MM.1S (cell line): Measurements from ENCODE around the gene IZUMO2.

Experiments
- DNase-seq: peaks from one replicate; pipeline ENCODE4 v3.0.0-alpha.2; 2015
- H2AFZ ChIP-seq: fragments of 300-600 bp; sonication (generic); 2 replicates; pipeline ENCODE4 v1.6.0; 2016; ENCODE audit warnings: antibody characterized with exemption, low read length
- H3F3A ChIP-seq: fragments of 300-600 bp; sonication (generic); 2 replicates; pipeline ENCODE4 v1.6.1; 2016; ENCODE audit warnings: mild to moderate bottlenecking, antibody characterized with exemption, low read length, moderate library complexity, mixed read lengths; ENCODE audit not compliant: insufficient read depth
- H3K27ac ChIP-seq: fragments of 300-600 bp; sonication (generic); 2 replicates; pipeline ENCODE4 v1.5.1; 2016; ENCODE audit warnings: mild to moderate bottlenecking, low read length
- H3K27me3 ChIP-seq: fragments of 300-600 bp; sonication (generic); replicated peaks from 2 replicates; pipeline ENCODE4 v1.6.0; 2016; ENCODE audit warnings: low read length; ENCODE audit not compliant: insufficient read depth
- H3K36me3 ChIP-seq: fragments of 300-600 bp; sonication (generic); replicated peaks from 2 replicates; pipeline ENCODE4 v1.6.1; 2016; ENCODE audit warnings: mild to moderate bottlenecking, low read length, mixed read lengths; ENCODE audit not compliant: insufficient read depth
- H3K4me1 ChIP-seq: fragments of 300-600 bp; sonication (generic); 2 replicates; pipeline ENCODE4 v1.6.1; 2016; ENCODE audit warnings: low read length, mixed read lengths
- H3K4me2 ChIP-seq: fragments of 300-600 bp; sonication (generic); 2 replicates; pipeline ENCODE4 v1.6.0; 2016; ENCODE audit warnings: low read depth, low read length
- H3K4me3 ChIP-seq: fragments of 300-600 bp; sonication (generic); 2 replicates; pipeline ENCODE4 v1.5.1; 2016; ENCODE audit warnings: low read length, mixed read lengths
- H3K79me2 ChIP-seq: fragments of 300-600 bp; sonication (generic); 2 replicates; pipeline ENCODE4 v1.6.1; 2016; ENCODE audit warnings: mixed run types, low read length, mixed read lengths
- H3K9ac ChIP-seq: fragments of 300-600 bp; sonication (generic); 2 replicates; pipeline ENCODE4 v1.6.1; 2016; ENCODE audit warnings: low read length, mixed read lengths
- H3K9me2 ChIP-seq: fragments of 300-600 bp; sonication (generic); replicated peaks from 2 replicates; pipeline ENCODE4 v1.6.1; 2016; ENCODE audit warnings: mild to moderate bottlenecking, low read length, mixed read lengths; ENCODE audit not compliant: insufficient read depth
- H3K9me3 ChIP-seq: fragments of 300-600 bp; sonication (generic); replicated peaks from 2 replicates; pipeline ENCODE4 v1.6.1; 2016; ENCODE audit warnings: mild to moderate bottlenecking, low read length, mixed read lengths; ENCODE audit not compliant: insufficient read depth
- H4K20me1 ChIP-seq: fragments of 300-600 bp; sonication (generic); 2 replicates; pipeline ENCODE4 v1.6.1; 2016; ENCODE audit warnings: mild to moderate bottlenecking, low read length, moderate library complexity, mixed read lengths; ENCODE audit not compliant: insufficient read depth
- EZH2 ChIP-seq: fragments of 300-600 bp; sonication (generic); optimal IDR thresholded peaks from 2 replicates; pipeline ENCODE3; 2017; ENCODE audit warnings: low read depth, mild to moderate bottlenecking, antibody characterized with exemption, low read length, mixed read lengths
- EZH2phosphoT487 ChIP-seq: fragments of 300-600 bp; sonication (generic); IDR thresholded peaks from 2 replicates; pipeline ENCODE4 v1.6.1; 2018; ENCODE audit warnings: antibody characterized with exemption, low read length
- TF ChIP-seq, protein P1 (sequence below): fragments of 300-600 bp; sonication (generic); IDR thresholded peaks from 2 replicates; pipeline ENCODE4 v1.5.1; 2016; ENCODE audit warnings: antibody characterized with exemption, low read length, mixed read lengths

IZUMO2 gene

DNA sequence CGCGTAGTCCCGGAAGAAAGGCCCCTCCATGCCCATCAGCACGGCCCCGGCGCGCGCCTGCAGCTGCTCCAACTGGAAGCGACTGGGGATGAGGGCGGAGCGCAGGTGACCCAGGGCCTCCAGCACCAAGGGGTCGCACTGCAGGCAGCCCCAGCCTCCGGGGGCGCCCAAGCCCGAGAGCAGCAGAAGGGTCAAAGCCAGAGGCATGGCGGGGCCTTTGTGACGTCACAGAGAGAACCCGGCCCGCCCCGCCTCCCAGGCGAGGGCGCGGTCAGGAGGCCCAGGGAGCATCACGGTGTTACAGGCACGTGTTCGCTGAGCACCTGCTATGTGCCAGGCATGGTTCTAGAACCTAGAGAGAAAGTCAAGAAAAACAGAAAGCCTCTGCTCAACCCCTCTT, at the start of gene IZUMO2:
Gene IZUMO2, minus strand, starts transcription at position 294 of the 400 bp plus-strand sequence. Its CDS starts 87 bp downstream, at position 207.
- DNase-seq, result no peak
- Histone ChIP-seq H3K4me1 (no peaks in the 10 kb centered on the region), H3K79me2 (no peaks in the 10 kb centered on the region), H4K20me1 (no peaks in the 10 kb centered on the region), H3K4me3 (no peak within 1 kb of the TSS), H3K9me2 (no peaks in the 10 kb centered on the region), H3K9me3 (no peaks in the 10 kb centered on the region), H2AFZ (no peak within 1 kb of the TSS), H3K27ac (no peak within 1 kb of the TSS), H3K36me3 (no peaks in the 10 kb centered on the region), H3K27me3 (peaks cover 76% of the 10 kb centered on the region), H3F3A (no peaks in the 10 kb centered on the region), H3K9ac (no peak within 1 kb of the TSS), H3K4me2 (no peak within 1 kb of the TSS)
- TF ChIP-seq EZH2 (no peak), EZH2phosphoT487 (no peak)
- TF ChIP-seq, protein P1, sequence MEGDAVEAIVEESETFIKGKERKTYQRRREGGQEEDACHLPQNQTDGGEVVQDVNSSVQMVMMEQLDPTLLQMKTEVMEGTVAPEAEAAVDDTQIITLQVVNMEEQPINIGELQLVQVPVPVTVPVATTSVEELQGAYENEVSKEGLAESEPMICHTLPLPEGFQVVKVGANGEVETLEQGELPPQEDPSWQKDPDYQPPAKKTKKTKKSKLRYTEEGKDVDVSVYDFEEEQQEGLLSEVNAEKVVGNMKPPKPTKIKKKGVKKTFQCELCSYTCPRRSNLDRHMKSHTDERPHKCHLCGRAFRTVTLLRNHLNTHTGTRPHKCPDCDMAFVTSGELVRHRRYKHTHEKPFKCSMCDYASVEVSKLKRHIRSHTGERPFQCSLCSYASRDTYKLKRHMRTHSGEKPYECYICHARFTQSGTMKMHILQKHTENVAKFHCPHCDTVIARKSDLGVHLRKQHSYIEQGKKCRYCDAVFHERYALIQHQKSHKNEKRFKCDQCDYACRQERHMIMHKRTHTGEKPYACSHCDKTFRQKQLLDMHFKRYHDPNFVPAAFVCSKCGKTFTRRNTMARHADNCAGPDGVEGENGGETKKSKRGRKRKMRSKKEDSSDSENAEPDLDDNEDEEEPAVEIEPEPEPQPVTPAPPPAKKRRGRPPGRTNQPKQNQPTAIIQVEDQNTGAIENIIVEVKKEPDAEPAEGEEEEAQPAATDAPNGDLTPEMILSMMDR, result no peak

DNA sequence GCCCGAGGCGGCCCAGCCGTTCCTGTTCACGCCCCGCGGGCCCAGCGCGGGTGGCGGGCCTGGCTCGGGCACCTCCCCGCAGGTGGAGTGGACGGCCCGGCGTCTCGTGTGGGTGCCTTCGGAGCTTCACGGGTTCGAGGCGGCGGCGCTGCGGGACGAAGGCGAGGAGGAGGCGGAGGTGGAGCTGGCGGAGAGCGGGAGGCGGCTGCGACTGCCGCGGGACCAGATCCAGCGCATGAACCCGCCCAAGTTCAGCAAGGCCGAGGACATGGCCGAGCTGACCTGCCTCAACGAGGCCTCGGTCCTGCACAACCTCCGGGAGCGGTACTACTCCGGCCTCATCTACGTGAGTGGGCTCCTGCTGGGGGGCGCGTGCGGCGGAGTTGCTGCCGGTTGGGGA, 47.3 kb upstream of the IZUMO2 start:
- Histone ChIP-seq H3F3A (no peaks in the 10 kb centered on the region), H3K4me1 (no peaks in the 10 kb centered on the region), H3K27me3 (peaks cover 74% of the 10 kb centered on the region), H3K4me2 (no peak overlapping the region), H3K27ac (no peak overlapping the region), H3K9me2 (no peaks in the 10 kb centered on the region), H3K79me2 (no peaks in the 10 kb centered on the region), H4K20me1 (no peaks in the 10 kb centered on the region), H3K9ac (no peak overlapping the region), H3K9me3 (no peaks in the 10 kb centered on the region), H3K4me3 (no peak overlapping the region), H3K36me3 (no peaks in the 10 kb centered on the region), H2AFZ (no peak overlapping the region)
- no peak for DNase-seq
- TF ChIP-seq EZH2 (no peak), EZH2phosphoT487 (no peak)
- TF ChIP-seq, protein P1, result no peak

DNA sequence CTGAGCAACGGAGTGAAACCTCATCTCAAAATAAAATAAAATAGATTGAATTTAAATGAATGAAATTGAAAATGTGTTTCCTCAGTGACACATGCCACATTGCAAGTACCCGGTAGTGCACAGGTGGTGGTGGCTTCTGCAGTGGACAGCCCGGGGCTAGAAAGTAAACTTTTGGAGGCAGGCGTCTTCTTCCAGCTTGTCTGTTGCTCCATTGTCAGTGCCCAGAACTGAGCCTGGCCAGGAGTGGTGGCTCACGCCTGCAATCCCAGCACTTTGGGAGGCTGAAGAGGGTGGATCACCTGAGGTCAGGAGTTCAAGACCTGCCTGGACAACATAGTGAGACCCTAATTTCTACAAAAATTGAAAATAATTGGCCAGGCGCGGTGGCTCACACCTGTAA, 46.0 kb upstream of the IZUMO2 start:
- no peaks in the 10 kb centered on the region for H3K36me3 ChIP-seq
- H4K20me1 ChIP-seq, result no peaks in the 10 kb centered on the region
- no peak overlapping the region for H3K27ac ChIP-seq
- H2AFZ ChIP-seq, result no peak overlapping the region
- TF ChIP-seq EZH2phosphoT487 (no peak), EZH2 (no peak)
- TF ChIP-seq, protein P1, result no peak
- no peak overlapping the region for H3K4me2 ChIP-seq
- no peaks in the 10 kb centered on the region for H3K9me3 ChIP-seq
- H3K9ac ChIP-seq, result no peak overlapping the region
- no peaks in the 10 kb centered on the region for H3K9me2 ChIP-seq
- no peaks in the 10 kb centered on the region for H3K4me1 ChIP-seq
- H3K79me2 ChIP-seq, result no peaks in the 10 kb centered on the region
- no peaks in the 10 kb centered on the region for H3F3A ChIP-seq
- DNase-seq, result no peak
- peaks cover 75% of the 10 kb centered on the region for H3K27me3 ChIP-seq
- no peak overlapping the region for H3K4me3 ChIP-seq
